ENCODE results near the gene HDAC4. TPM values are rescaled to one million over a fixed set of nuclear protein-coding genes. Genes with fewer than 3 reads are reported as not detected.

HDAC4 gene
- total RNA-seq, 2 donors from 2014 or later = 9.3 to 139 TPM

DNA sequence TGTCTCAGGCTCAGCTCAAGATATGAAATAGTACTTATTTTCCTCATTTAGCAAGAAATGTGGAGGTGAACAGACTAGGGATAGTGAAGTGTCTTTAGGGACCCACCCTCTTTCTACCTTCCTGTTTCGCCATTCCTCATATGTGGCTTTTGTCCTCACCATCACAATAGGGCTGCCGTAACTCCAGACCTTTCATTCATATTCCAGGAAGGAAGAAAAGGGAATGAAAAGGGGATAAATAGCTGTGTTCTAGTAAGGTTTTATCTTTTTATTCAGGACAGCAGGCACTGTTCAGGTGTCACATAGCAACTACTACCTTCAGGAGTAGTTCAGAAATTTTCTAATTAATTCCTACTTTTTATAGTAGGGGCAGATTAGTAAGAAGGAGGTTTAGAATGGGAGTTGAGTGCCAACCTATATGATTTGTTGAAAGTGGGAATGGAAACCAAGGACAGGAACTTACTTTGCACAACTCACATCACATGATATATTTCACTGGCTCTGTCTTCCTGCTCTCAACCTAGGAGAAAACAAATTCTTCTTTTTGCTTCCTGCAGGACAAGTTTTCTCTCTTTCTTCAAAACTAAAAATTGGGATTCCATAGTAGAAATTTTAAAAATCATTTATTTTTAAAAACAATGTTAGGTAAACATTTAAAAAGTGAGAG lies 36.0 kb upstream of the HDAC4 start:
- H3K27me3 ChIP-seq = no peaks in the 10 kb centered on the region
- intact Hi-C loops (cut with DNase I) = no loop called here
- no peak for ATAC-seq
- H3K36me3 ChIP-seq (replicated peaks in 1 of 2; ENCODE audit: insufficient read depth in 1 of 2, low read depth in 2 of 2) = no peaks in the 10 kb centered on the region
- H3K4me3 ChIP-seq = no peak overlapping the region
- no peak for TF ChIP-seq POLR2A (IDR thresholded peaks at IDR 0.05)
- TF ChIP-seq, protein P1, sequence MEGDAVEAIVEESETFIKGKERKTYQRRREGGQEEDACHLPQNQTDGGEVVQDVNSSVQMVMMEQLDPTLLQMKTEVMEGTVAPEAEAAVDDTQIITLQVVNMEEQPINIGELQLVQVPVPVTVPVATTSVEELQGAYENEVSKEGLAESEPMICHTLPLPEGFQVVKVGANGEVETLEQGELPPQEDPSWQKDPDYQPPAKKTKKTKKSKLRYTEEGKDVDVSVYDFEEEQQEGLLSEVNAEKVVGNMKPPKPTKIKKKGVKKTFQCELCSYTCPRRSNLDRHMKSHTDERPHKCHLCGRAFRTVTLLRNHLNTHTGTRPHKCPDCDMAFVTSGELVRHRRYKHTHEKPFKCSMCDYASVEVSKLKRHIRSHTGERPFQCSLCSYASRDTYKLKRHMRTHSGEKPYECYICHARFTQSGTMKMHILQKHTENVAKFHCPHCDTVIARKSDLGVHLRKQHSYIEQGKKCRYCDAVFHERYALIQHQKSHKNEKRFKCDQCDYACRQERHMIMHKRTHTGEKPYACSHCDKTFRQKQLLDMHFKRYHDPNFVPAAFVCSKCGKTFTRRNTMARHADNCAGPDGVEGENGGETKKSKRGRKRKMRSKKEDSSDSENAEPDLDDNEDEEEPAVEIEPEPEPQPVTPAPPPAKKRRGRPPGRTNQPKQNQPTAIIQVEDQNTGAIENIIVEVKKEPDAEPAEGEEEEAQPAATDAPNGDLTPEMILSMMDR (IDR thresholded peaks at IDR 0.05) = no peak
- H3K9me3 ChIP-seq = no peaks in the 10 kb centered on the region
- H3K4me1 ChIP-seq = no peaks in the 10 kb centered on the region
- no peak overlapping the region for H3K27ac ChIP-seq
- DNase-seq = no peak
- WGBS, 2 donors = 86 to 95% methylated on average over 2 of the region's 2 CpGs

DNA sequence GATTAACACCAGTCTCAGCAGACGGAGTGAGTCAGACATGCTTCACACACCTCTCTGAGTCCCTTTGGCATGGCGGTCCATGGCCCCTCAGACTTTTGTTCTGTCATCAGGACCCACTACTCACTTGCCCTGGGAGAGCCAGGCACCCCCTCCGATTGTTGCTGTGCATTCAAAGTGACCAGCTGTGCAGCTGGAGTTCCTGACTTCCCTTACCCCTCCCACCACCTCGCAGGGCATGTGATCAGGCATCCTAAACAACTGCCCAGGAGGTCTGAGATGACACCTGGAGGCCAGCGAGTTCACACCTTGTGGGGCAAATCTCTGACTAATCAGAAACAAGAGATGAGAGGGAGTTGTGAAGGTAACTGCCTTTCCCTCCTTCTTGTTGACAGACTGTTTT lies 35.3 kb upstream of the HDAC4 start:
- TF ChIP-seq, protein P1 (IDR thresholded peaks at IDR 0.05) = no peak
- TF ChIP-seq POLR2A (IDR thresholded peaks at IDR 0.05) = no peak
- WGBS, 2 donors = 47 to 55% methylated on average over 5 of the region's 5 CpGs
- intact Hi-C loops (cut with DNase I) = no loop called here
- no peak overlapping the region for H3K27ac ChIP-seq
- no peaks in the 10 kb centered on the region for H3K4me1 ChIP-seq
- no peak for ATAC-seq
- H3K27me3 ChIP-seq = no peaks in the 10 kb centered on the region
- H3K4me3 ChIP-seq = no peak overlapping the region
- no peak for DNase-seq
- no peaks in the 10 kb centered on the region for H3K36me3 ChIP-seq (replicated peaks in 1 of 2; ENCODE audit: insufficient read depth in 1 of 2, low read depth in 2 of 2)
- H3K9me3 ChIP-seq = no peaks in the 10 kb centered on the region

DNA sequence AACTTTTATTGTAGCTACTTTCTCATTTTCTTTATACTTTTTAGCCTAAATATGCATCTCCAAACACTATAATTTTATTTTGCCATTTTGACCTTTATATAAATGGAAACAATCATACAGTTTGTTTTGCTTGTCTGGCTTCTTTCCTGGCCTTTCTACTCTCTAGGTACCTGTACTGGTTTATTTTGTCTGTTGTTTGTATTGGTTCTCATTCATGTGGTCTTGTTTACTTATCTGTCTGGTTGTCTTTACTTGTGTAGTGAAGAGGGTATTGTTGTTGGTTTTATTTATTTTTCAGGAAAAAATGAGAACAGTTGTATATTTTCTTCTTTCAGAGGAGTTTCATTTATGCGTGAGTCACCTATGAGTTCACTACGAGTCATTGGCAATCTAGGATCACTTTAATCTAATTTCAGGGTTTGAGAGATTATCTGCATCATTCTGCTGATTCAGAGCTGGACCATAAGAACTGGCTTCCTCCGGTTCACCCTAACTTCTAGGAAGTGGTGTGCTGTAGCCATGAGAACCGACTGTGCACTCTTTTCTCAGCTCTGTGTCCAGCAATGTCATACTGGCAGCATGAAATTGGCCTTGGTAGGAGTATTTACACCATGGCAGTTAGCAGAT lies 33.1 kb upstream of the HDAC4 start:
- whole genome bisulfite sequencing, 2 donors = 62 to 80% methylated on average over 4 of the region's 4 CpGs
- Histone ChIP-seq H3K9me3 (no peaks in the 10 kb centered on the region), H3K4me3 (no peak overlapping the region), H3K4me1 (no peaks in the 10 kb centered on the region), H3K36me3 (replicated peaks in 1 of 2; ENCODE audit: insufficient read depth in 1 of 2, low read depth in 2 of 2) (no peaks in the 10 kb centered on the region), H3K27me3 (no peaks in the 10 kb centered on the region), H3K27ac (no peak overlapping the region)
- ATAC-seq (no peak), DNase-seq (no peak)
- TF ChIP-seq, protein P1 (IDR thresholded peaks at IDR 0.05) = no peak
- no peak for TF ChIP-seq POLR2A (IDR thresholded peaks at IDR 0.05)
- intact Hi-C loops (cut with DNase I) = no loop called here

DNA sequence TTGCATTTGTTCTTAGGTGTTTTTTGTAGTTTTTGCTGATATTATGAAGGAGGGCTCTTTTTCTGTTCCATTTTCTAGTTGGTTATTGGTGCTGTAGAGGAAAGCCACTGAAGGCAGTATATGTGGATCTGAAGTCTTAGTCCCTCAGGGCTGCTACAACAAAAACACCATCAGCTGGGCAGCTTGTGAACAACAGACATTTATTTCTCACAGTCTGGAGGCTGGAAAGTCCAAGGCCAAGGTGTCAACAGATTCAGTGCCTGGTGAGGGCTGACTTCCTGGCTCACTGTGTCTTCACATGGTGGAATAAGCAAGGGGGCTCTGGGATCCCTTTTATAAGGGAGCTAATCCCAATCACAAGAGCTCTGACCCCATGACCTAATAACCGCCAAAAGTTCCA lies 31.4 kb upstream of the HDAC4 start:
- H3K27ac ChIP-seq = no peak overlapping the region
- intact Hi-C loops (cut with DNase I) = no loop called here
- H3K9me3 ChIP-seq = no peaks in the 10 kb centered on the region
- ATAC-seq (no peak), DNase-seq (no peak)
- H3K4me1 ChIP-seq = no peaks in the 10 kb centered on the region
- no peaks in the 10 kb centered on the region for H3K27me3 ChIP-seq
- H3K36me3 ChIP-seq (replicated peaks in 1 of 2; ENCODE audit: insufficient read depth in 1 of 2, low read depth in 2 of 2) = no peaks in the 10 kb centered on the region
- 31 to 80% methylated on average over 1 of the region's 1 CpG for WGBS, 2 donors
- no peak overlapping the region for H3K4me3 ChIP-seq
- TF ChIP-seq, protein P1 (IDR thresholded peaks at IDR 0.05) = no peak
- no peak for TF ChIP-seq POLR2A (IDR thresholded peaks at IDR 0.05)

DNA sequence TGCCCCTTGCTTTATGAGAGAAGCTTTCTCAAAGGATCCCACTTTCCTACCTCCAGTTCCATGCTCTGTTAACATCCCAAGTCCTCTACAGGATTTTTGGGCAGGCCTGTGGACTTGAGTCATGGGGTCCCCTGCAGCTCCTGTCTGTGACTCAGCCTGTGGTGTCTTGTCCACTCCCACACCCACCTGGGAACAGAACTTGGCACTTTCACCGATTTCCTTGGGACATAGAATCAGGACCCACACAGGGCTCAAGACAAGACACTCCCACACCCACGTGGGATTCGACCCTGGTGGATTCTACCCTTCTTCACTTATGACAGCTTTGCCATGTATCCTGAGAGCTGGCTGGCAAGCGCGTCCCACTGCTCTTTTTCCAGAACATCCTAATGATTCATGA lies 30.7 kb upstream of the HDAC4 start:
- ATAC-seq = no peak
- TF ChIP-seq, protein P1 (IDR thresholded peaks at IDR 0.05) = no peak
- TF ChIP-seq POLR2A (IDR thresholded peaks at IDR 0.05) = no peak

More for the DNA sequence above, 30.7 kb upstream of the HDAC4 start:
- no peaks in the 10 kb centered on the region for H3K27me3 ChIP-seq
- no peak overlapping the region for H3K4me3 ChIP-seq
- H3K27ac ChIP-seq = no peak overlapping the region
- WGBS, 2 donors = 67 to 74% methylated on average over 5 of the region's 5 CpGs
- intact Hi-C loops (cut with DNase I) = no loop called here
- H3K9me3 ChIP-seq = no peaks in the 10 kb centered on the region
- no peaks in the 10 kb centered on the region for H3K4me1 ChIP-seq
- no peak for DNase-seq
- no peaks in the 10 kb centered on the region for H3K36me3 ChIP-seq (replicated peaks in 1 of 2; ENCODE audit: insufficient read depth in 1 of 2, low read depth in 2 of 2)
